ENCODE measurements around the gene FAAP20.

- TF ChIP-seq CTCF (IDR thresholded peaks at IDR 0.05; ENCODE audit: borderline replicate concordance, extremely low read depth, low read length, poor library complexity, severe bottlenecking), result no peak
- TF ChIP-seq EZH2 (IDR thresholded peaks at IDR 0.05; ENCODE audit: borderline replicate concordance, low read depth, low read length, severe bottlenecking), result no peak
Observed at GRCh38 chr1:2215909-2216766, 21.6 kb upstream of the FAAP20 start.

All from DND-41 (cell line).